ENCODE data around the gene DHRSX. TPM values are rescaled to one million over a fixed set of nuclear protein-coding genes. Genes with fewer than 3 reads are reported as not detected.

The DHRSX gene
- total RNA-seq, 1 experiment from 2014 or later, result 11.5 TPM

DNA sequence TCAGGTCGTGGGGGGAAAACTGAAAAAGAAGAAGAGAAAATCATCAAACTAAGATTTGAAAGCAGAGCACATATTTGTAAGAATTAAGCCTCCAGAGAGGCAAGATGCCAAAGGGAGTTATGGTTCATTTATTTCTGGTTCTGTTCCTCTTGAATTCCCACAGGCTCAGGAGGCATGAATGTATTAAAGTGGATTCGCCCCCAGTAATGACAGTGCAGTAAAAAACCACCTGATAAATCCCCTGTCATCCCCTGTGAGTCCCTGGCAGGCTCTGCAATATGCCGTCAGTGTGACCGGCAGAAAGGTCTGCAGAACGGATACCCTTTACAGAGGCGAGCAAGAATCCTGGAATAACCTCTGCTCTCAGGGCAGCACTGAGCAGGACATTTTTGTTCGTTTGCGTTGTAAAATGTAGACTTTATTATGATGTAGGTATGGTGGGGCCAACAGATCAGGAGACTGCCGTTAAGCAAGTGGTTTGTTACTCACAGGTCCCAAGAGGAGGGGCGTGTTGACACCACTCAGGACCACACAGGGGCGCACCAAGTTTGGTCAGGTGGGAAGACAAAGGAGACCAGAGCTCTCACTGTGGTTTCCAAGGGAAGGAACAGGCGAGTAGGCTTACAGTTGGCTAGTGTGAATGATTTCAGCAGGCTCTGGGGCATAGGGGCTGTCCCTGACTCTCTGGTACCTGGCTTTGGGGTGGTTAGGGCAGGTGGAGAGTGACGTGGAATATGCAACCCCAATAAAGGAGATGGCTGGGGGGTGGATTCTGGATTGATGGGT lies 75.3 kb downstream of the DHRSX start:
- Histone ChIP-seq H3K27ac (ENCODE audit: low read length) (no peak overlapping the region), H3K4me3 (ENCODE audit: low read length) (no peak overlapping the region), H3K9me3 (ENCODE audit: low read length) (no peaks in the 10 kb centered on the region), H3K9ac (ENCODE audit: low read length) (no peak overlapping the region), H2AFZ (ENCODE audit: low read length) (no peak overlapping the region), H4K20me1 (ENCODE audit: low read length) (no peaks in the 10 kb centered on the region), H3K27me3 (ENCODE audit: low read length) (no peaks in the 10 kb centered on the region), H3K9me2 (replicated peaks; ENCODE audit: low read length) (no peaks in the 10 kb centered on the region), H3F3A (ENCODE audit: low read length, unreplicated experiment) (no peaks in the 10 kb centered on the region), H3K4me1 (ENCODE audit: insufficient read depth, low read length) (no peaks in the 10 kb centered on the region), H3K36me3 (ENCODE audit: low read depth, low read length) (no peaks in the 10 kb centered on the region), H3K4me2 (ENCODE audit: low read length) (no peak overlapping the region), H3K79me2 (ENCODE audit: low read length) (no peaks in the 10 kb centered on the region)
- BruUV-seq (replicated peaks), result no TSS peak
- POLR2A ChIA-PET (ENCODE audit: unreplicated experiment), result no interaction called here
- CTCF ChIA-PET, result no interaction called here
- intact Hi-C loops (cut with micrococcal nuclease), result no loop called here
- no peak for ATAC-seq
- no peak for DNase-seq
- TF ChIP-seq EZH2 (IDR thresholded peaks at IDR 0.05; ENCODE audit: low read length, unreplicated experiment) (no peak), EZH2phosphoT487 (IDR thresholded peaks at IDR 0.05; ENCODE audit: borderline replicate concordance, low read length) (no peak)

DNA sequence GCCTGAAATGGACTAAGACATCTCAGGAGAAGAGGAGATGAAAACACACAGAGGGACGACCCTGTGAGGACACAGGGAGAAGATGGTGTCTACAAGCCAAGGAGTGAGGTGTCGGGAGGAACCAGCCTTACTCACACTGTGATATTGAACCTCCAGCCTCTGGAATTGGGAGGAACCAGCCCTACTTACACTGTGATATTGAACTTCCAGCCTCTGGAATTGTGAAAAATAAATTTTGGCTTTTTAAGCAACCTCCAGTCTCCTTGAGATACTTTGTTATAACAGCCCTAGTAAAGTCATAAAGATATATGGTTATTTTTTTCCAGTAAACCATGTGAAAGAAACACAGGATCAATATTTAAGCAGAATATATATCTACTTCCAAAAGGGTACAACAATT lies 76.5 kb downstream of the DHRSX start:
- no peaks in the 10 kb centered on the region for H3F3A ChIP-seq (ENCODE audit: low read length, unreplicated experiment)
- intact Hi-C loops (cut with micrococcal nuclease), result no loop called here
- no peaks in the 10 kb centered on the region for H3K4me1 ChIP-seq (ENCODE audit: insufficient read depth, low read length)
- TF ChIP-seq EZH2phosphoT487 (IDR thresholded peaks at IDR 0.05; ENCODE audit: borderline replicate concordance, low read length) (no peak), EZH2 (IDR thresholded peaks at IDR 0.05; ENCODE audit: low read length, unreplicated experiment) (no peak)
- TF ChIP-seq, protein P1, sequence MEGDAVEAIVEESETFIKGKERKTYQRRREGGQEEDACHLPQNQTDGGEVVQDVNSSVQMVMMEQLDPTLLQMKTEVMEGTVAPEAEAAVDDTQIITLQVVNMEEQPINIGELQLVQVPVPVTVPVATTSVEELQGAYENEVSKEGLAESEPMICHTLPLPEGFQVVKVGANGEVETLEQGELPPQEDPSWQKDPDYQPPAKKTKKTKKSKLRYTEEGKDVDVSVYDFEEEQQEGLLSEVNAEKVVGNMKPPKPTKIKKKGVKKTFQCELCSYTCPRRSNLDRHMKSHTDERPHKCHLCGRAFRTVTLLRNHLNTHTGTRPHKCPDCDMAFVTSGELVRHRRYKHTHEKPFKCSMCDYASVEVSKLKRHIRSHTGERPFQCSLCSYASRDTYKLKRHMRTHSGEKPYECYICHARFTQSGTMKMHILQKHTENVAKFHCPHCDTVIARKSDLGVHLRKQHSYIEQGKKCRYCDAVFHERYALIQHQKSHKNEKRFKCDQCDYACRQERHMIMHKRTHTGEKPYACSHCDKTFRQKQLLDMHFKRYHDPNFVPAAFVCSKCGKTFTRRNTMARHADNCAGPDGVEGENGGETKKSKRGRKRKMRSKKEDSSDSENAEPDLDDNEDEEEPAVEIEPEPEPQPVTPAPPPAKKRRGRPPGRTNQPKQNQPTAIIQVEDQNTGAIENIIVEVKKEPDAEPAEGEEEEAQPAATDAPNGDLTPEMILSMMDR (conservative IDR thresholded peaks at IDR 0.05; ENCODE audit: low read depth, low read length), result no peak
- no peak overlapping the region for H3K27ac ChIP-seq (ENCODE audit: low read length)
- H3K27me3 ChIP-seq (ENCODE audit: low read length), result no peaks in the 10 kb centered on the region
- ATAC-seq (no peak), DNase-seq (no peak)
- H3K9me3 ChIP-seq (ENCODE audit: low read length), result no peaks in the 10 kb centered on the region
- no peaks in the 10 kb centered on the region for H3K79me2 ChIP-seq (ENCODE audit: low read length)
- no peaks in the 10 kb centered on the region for H4K20me1 ChIP-seq (ENCODE audit: low read length)
- POLR2A ChIA-PET (ENCODE audit: unreplicated experiment), result no interaction called here
- CTCF ChIA-PET, result no interaction called here
- BruUV-seq (replicated peaks), result no TSS peak
- no peak overlapping the region for H3K4me2 ChIP-seq (ENCODE audit: low read length)
- no peak overlapping the region for H3K9ac ChIP-seq (ENCODE audit: low read length)
- no peak overlapping the region for H3K4me3 ChIP-seq (ENCODE audit: low read length)
- H2AFZ ChIP-seq (ENCODE audit: low read length), result no peak overlapping the region
- no peaks in the 10 kb centered on the region for H3K9me2 ChIP-seq (replicated peaks; ENCODE audit: low read length)
- no peaks in the 10 kb centered on the region for H3K36me3 ChIP-seq (ENCODE audit: low read depth, low read length)

DNA sequence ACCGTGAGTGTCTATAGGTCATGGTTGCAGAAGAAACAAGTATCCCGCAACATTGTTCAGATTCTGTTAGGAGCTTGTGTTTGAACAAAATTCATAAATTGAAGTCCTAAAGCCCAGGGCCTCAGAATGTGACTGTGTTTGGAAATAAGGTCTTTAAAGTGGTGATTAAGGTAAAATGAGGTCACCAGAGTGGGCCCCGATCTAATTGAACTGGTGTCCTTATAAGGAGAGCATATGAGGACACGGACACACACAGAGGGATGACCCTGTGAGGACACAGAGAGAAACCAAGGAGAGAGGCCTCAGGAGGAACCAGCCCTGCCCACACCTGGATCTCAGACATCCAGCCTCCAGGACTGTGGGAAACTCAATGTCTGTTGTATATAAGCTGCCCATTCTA lies 76.9 kb downstream of the DHRSX start:
- DNase-seq, result no peak
- H3K79me2 ChIP-seq (ENCODE audit: low read length), result no peaks in the 10 kb centered on the region
- TF ChIP-seq, protein P1 (conservative IDR thresholded peaks at IDR 0.05; ENCODE audit: low read depth, low read length), result no peak
- no peak for TF ChIP-seq EZH2phosphoT487 (IDR thresholded peaks at IDR 0.05; ENCODE audit: borderline replicate concordance, low read length)
- no peak for TF ChIP-seq EZH2 (IDR thresholded peaks at IDR 0.05; ENCODE audit: low read length, unreplicated experiment)
- no peaks in the 10 kb centered on the region for H3K4me1 ChIP-seq (ENCODE audit: insufficient read depth, low read length)
- POLR2A ChIA-PET (ENCODE audit: unreplicated experiment), result no interaction called here
- intact Hi-C loops (cut with micrococcal nuclease), result no loop called here
- H3K9ac ChIP-seq (ENCODE audit: low read length), result no peak overlapping the region
- H3K9me3 ChIP-seq (ENCODE audit: low read length), result no peaks in the 10 kb centered on the region
- no peak overlapping the region for H3K4me2 ChIP-seq (ENCODE audit: low read length)
- H3K27me3 ChIP-seq (ENCODE audit: low read length), result no peaks in the 10 kb centered on the region
- no peak overlapping the region for H2AFZ ChIP-seq (ENCODE audit: low read length)
- no peaks in the 10 kb centered on the region for H4K20me1 ChIP-seq (ENCODE audit: low read length)
- CTCF ChIA-PET, result no interaction called here
- H3K27ac ChIP-seq (ENCODE audit: low read length), result no peak overlapping the region
- BruUV-seq (replicated peaks), result no TSS peak
- H3K9me2 ChIP-seq (replicated peaks; ENCODE audit: low read length), result no peaks in the 10 kb centered on the region
- H3K36me3 ChIP-seq (ENCODE audit: low read depth, low read length), result no peaks in the 10 kb centered on the region
- H3K4me3 ChIP-seq (ENCODE audit: low read length), result no peak overlapping the region
- H3F3A ChIP-seq (ENCODE audit: low read length, unreplicated experiment), result no peaks in the 10 kb centered on the region
- no peak for ATAC-seq

All from PC-3 (cell line).